ENCODE results near the gene NOP9.
"Not testable (repeated sequence)": the region's sequence is repeated elsewhere in the genome, so short reads cannot be mapped to it uniquely, and the experiment has no call there.

The NOP9 gene

DNA sequence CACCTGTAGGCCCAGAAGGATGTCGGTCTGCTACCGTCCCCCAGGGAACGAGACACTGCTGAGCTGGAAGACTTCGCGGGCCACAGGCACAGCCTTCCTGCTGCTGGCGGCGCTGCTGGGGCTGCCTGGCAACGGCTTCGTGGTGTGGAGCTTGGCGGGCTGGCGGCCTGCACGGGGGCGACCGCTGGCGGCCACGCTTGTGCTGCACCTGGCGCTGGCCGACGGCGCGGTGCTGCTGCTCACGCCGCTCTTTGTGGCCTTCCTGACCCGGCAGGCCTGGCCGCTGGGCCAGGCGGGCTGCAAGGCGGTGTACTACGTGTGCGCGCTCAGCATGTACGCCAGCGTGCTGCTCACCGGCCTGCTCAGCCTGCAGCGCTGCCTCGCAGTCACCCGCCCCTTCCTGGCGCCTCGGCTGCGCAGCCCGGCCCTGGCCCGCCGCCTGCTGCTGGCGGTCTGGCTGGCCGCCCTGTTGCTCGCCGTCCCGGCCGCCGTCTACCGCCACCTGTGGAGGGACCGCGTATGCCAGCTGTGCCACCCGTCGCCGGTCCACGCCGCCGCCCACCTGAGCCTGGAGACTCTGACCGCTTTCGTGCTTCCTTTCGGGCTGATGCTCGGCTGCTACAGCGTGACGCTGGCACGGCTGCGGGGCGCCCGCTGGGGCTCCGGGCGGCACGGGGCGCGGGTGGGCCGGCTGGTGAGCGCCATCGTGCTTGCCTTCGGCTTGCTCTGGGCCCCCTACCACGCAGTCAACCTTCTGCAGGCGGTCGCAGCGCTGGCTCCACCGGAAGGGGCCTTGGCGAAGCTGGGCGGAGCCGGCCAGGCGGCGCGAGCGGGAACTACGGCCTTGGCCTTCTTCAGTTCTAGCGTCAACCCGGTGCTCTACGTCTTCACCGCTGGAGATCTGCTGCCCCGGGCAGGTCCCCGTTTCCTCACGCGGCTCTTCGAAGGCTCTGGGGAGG, 11.3 kb downstream of the NOP9 start, which contains the start of gene LTB4R:
LTB4R (plus strand) TSS at position 857 of the 959 bp plus-strand sequence. CDS start 4,150 bp downstream, outside the sequence.
- peak in 1 of 2 donors; percentile 70 for DNase-seq

DNA sequence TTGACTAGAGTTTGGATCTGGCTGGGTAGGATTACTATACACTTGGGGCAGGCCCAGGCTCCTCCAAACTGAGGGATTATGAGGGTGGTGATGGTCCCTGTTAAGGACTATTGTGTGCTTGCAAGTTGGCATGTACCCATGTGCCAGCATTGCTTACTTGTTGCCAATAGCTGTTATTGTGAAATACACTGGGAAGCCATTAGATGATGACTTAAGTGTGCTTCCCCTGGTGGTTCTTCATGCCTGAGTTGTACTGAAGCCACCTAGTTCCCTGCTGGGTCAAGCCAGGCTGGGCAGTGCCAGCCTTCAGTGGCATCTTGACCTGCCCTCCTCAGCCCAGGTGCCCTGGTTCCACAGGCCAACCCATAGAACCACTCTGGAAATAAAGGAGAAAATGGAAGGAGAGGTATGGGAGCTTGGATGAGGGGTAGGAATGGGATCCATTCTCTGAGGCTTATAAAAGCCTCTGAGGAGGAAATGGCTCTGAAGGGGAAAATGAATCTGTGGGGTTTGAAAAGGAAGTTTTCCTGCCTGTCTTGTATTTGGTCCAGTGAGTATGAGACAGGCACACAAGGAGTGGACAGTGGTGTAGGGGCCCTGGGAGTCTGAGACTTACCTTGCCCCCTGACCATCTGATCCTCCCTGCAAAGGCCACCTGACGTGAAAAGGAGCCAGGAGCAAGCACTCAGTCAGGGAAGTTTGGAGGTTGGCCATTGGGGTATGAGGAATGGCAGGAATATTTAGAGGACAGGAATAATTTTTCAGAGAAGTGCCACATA, 12.4 kb downstream of the NOP9 start:
- DNase-seq = no peak

DNA sequence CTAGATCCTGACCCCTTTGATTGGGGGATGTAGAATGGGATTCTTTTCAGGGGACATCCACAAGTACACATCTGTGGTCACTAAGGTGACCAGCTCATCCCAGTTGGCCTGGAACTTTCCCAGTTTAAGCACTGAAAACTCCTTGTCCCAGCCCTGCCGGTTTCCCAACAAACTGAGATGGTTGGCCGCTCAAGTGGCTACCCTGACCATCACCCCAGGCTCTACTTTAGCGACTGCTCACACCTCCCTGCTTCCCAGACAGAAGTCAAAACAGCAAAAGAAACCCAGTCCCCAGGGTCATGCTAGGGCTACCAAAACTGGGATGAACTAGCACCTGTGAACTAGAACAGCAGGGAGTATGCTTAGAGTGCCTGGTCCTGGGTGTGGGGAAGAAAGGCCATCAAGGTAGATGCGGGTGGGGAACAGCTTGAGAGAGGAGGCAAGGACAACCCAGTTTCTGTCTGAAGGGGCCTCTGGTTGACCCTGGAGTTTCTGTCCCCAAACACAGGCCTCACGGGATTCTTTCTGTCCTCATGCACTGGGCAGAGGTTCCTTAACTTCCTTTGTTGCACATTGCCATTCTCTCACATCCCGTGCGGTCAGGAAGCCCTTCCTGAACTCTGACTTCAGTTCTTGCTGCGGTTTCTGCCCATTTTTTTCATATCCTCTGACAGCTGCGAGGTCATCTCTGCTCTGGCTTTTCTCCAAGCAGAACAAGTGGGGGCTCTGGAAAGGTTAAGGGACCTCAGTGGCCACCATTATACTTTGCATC, 13.3 kb downstream of the NOP9 start:
- DNase-seq = no peak

DNA sequence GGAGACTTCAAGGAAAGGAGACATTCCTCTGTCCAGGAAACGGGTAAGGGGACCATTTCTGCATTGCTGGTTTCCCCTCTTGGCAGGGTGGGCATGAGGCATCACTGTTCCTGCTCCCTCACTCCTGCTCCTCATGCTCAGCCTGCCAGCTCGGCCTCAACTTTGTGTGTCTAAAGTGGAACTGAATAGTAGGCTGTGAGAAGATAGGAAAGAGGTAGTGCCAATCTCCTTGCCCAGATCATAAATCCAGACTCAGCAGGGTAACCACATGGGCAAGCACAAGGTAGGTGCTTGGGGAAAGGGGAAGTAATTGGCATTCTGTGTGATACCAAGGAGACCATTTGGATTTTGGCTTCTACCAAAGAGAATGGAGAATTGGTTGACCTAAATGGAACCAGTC, 14.3 kb downstream of the NOP9 start:
- no peak for DNase-seq

DNA sequence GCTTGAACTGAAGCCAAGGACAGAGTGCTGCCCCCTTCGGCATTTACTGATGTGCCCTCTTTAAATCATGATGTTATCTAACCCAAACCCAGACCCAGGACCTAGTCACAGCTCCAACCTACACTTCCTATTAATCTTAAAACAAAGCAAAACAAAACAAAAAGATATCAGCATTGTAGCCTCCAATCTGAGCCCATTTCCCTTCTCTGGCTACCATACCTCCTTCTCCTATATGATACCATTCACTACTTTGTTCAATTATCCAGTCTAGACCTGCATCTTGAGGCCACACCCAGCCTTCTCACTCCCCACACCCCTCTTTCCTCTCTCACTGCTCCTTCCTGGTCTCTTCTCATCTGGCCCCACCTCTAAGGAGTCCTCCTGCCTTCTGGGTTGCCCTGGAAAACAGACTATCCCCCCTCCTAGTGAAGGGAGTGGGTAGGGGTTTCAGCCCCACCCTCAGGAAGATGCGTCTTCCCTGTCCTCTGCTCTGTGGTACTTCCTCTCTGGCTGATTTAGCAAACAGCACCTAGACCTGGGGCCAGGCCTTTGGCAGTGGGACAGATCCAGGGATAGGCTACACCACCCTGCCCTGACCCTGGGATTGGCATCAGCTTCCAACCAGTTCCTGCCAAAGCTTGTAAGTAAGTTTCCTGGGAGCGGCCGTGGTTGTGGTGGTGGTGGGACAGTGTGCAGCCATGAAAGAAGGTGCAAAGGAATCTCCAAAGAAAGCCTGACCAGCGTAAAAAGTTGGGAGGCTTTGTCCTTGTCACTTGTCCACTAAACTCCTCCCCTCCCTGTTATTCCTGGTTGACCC, 14.9 kb downstream of the NOP9 start:
- DNase-seq = no peak

DNA sequence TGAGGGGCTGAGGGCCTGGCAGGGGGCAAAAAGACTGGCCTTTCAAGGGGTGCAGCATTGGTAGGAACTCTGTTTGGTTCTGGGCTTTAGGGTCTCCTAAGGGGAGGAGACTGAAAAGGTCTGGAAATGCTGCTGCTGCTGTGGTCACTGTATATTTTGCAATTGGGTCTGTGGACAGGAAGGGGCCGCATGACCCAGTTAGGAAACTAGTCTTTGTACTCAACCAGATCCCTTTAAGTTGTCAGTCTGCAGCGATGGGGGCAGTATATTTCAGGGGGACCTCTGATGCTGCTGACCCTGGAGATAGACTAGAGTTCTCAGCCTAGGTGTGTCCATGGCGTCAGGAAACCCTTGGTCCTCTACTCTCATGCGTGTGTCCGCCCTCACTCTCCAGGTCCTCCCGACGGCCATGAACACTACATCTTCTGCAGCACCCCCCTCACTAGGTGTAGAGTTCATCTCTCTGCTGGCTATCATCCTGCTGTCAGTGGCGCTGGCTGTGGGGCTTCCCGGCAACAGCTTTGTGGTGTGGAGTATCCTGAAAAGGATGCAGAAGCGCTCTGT, 15.7 kb downstream of the NOP9 start:
- no peak for DNase-seq

DNA sequence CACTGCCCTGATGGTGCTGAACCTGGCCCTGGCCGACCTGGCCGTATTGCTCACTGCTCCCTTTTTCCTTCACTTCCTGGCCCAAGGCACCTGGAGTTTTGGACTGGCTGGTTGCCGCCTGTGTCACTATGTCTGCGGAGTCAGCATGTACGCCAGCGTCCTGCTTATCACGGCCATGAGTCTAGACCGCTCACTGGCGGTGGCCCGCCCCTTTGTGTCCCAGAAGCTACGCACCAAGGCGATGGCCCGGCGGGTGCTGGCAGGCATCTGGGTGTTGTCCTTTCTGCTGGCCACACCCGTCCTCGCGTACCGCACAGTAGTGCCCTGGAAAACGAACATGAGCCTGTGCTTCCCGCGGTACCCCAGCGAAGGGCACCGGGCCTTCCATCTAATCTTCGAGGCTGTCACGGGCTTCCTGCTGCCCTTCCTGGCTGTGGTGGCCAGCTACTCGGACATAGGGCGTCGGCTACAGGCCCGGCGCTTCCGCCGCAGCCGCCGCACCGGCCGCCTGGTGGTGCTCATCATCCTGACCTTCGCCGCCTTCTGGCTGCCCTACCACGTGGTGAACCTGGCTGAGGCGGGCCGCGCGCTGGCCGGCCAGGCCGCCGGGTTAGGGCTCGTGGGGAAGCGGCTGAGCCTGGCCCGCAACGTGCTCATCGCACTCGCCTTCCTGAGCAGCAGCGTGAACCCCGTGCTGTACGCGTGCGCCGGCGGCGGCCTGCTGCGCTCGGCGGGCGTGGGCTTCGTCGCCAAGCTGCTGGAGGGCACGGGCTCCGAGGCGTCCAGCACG, 16.4 kb downstream of the NOP9 start:
- no peak for DNase-seq

DNA sequence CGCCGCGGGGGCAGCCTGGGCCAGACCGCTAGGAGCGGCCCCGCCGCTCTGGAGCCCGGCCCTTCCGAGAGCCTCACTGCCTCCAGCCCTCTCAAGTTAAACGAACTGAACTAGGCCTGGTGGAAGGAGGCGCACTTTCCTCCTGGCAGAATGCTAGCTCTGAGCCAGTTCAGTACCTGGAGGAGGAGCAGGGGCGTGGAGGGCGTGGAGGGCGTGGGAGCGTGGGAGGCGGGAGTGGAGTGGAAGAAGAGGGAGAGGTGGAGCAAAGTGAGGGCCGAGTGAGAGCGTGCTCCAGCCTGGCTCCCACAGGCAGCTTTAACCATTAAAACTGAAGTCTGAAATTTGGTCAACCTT, 16.9 kb downstream of the NOP9 start:
- DNase-seq = no peak

DNA sequence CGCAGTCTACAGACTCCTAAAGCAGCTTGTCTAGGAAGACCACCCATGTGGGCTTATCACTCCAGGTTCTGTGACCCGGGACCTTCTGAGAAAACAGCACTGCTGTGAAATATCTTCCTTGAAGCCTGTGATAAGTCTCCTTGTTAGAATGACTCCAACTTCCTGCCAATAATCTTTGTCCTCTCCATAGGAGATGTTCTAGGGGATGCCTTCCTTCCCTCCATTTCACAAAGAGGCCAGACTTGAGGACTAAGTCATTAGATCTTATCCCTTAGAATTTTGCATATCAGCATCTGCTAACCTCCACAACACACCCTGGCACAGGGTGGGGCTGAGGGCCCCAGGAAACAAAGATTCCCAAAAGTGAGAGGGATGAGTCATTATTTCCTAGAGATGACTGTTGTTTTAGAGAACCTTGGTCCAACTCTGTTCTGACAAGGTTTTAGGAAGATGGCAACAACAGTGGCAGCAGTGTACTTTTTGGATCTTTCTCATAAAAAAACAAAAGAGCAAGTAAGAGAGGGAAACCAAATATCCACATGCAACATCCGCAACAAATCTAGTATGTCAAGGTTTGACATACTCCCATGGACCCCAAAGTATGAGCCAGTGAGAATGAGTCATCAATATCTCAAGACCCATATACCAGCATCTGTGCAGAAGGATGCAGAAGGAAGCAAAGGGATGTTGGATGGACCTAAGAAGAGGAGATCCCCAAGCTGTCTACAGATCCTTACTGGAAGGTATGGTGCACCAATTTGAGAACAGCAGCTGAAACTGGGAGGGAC, 17.7 kb downstream of the NOP9 start:
- no peak for DNase-seq

DNA sequence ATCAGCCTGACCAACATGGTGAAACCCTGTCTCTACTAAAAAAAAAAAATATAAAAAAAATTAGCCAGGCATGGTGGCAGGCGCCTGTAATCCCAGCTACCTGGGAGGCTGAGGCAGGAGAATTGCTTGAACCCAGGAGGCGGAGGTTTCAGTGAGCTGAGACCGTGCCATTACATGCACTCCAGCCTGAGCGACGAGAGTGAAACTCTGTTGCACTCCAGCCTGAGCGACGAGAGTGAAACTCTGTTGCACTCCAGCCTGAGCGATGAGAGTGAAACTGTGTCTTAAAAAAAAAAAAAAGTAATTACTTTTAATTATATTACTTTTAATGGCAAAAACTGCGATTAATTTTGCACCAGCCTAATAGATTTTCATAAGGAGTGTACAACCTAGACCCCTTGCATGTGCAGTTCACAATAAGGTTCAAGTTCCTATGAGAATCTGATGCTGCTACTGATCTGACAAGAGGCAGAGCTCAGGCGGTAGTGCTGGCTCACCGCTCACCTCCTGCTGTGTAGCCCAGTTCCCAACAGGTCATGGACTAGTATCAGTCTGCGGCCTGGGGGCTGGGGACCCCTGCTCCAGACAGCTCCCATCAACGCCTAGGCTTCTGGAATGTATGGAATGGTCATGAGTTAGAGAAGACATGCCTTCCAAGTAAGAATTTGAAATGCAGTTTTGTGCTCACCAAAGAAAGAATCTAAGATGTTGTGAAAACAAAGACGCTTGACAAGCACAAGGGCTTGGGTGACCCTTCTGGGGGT, 21.7 kb downstream of the NOP9 start:
- no peak for DNase-seq

DNA sequence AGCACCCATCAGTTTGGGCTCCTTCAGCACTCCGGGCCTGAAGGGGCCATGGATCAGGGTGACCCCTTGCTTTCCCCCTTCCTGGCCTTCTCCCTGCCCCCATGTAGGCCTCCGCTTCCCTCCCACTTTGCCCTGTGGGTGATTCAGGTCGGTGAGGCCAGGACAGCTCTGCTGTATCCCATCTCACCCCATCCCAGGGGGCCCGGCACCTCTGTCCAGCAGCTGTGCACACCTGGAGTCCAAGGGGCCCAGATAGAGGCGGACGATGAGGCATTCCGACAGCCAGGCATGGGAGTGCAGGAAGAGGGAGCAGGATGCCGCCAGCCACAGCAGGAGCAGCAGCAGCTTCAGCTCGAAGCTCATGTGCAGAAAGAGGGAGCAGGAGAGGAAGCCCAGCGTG, 23.0 kb downstream of the NOP9 start:
- DNase-seq = no peak

DNA sequence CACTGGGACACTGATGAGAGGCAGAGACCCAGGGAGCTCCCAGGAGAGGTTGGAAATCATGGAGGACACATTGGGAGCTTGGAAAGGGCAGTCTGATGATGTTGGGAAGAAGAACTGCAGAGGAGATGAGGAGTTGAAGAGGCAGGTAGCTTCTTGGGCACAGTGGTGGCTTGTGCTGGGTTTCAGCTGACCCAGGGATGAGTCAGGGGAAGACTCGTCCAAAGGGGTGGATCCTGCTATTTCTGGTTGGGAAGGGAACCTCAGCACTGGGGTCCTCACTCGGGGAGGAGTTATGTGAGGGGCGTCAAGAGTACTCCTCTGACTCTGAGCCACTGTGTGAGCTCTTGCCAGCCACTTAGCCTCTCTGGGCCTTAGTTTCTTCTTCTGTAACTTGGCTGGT, 23.7 kb downstream of the NOP9 start:
- no peak for DNase-seq

DNA sequence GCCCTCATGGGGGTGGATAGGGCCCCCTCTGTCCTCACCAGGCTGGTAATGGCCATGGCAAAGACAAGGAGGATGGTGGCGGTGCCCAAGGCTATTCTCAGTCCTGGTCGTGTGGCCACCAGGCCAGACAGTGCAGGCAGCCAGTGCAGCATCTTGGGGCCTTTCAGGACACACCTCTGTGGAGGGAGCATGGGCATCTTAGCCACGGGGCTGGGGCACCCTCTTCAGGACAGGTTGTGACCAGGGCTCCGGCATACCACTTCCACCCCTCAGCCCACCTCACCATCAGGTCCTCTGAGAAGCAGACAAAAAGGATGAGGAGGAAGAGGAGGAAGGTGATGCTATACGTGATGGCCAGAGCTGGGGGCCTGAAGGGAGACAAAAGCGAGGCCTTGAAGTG, 24.4 kb downstream of the NOP9 start:
- no peak for DNase-seq

DNA sequence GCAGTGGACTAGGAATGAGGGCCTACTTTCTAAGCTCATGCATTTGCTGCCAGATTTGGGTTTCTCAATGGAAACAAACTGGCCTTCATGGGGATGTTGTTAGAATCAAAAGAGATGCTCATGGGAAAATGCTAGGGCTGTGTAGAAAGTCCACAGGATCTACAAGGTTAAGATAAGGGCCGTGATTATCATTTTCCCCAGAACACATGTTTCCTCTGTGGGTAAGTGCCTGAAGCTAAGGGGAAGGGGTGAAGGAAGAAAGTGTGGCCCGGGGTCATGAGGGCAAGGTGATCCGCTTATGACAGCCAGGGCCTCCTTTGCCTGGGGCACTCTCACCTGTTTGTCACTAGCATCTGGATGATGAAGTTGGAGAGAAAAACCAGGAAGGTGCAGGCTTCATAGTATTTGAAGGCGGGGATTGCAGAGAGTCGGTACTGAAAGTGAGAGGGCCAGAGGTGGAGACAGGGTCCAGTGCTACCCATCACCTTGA, 25.4 kb downstream of the NOP9 start:
- DNase-seq = no peak

DNA sequence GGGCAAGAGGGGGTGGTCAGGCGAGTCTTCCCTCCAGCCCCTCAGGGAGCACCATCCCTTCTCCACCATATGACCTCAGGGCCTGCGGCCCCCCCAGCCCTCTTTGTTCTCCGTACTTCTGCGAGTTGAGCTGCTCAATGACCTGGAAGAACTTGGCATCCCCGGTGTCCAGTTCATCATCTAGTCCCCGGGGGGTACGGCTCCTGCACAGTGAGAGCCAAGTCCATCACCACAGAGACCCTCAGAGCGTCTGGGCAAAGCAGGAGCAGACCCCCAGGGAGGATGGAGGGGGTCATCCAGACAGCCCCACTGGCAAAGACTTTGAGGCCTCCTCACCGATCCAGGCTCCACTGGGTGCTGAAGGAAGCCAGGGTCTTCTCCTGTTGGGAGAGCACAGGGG, 26.3 kb downstream of the NOP9 start:
- DNase-seq = no peak

DNA sequence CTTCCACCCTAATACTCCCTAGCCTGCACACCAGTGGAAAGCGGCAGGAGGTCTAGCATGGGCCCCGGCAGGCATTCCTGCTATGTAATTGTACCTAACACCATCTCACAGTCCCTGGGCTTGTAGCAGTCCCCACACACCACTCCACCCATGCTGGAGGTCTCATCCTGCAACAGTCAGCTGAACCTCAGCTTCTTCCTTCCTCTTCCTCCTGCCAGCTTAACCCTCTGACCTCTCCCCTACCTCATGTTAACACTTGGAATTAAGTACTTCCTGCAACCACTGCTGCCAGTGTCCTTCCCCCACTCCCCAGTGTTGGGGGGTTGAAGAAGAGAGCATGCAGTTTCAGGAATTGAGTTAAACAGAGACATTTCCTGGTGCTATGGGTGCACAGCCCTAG, 27.7 kb downstream of the NOP9 start:
- DNase-seq = no peak

DNA sequence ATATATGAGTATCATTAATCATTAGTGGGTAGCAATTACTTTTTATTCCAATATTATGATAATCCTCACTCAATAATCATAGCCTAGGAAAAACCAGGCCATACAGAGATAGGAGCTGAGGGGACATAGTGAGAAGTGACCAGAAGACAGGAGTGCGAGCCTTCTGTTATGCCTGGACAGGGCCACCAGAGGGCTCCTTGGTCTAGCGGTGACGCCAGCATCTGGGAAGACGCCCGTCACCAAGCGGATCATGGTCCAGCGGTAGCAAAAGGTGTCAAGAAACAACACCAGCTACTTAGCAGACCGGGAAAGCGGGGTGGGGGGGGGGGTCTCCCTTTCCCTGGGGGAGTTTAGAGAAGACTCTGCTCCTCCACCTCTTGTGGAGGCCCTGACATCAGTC, 28.3 kb downstream of the NOP9 start:
- not testable (repeated sequence) for DNase-seq

DNA sequence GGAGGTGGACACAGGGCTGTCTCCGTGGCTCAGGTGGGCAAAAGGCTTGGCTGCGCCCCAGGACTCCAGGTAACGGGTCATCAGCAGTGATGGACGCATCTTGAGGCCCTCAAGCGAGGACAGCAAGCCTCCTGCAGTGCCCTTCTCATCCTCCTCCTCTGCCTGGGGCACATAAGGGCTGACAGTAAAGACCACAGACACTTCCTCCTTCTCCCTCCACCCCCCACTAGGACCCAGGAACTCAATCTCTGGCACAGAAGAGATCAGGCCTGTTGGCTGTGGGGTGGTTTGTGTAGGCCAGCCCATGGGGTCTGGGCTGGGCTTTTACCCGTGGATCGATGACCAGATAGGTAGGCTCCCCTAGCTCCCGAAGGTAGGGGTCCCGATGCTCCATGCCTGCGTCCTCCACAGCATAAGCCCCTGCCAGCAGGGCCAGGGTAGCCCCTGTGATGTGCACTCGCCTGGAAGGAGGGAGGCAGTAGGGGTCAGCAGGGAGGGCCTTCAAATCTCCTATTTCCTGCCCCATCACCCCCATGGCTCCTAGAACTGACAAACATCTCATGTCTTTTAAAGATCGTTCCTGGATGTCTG, 29.5 kb downstream of the NOP9 start:
- no peak for DNase-seq

DNA sequence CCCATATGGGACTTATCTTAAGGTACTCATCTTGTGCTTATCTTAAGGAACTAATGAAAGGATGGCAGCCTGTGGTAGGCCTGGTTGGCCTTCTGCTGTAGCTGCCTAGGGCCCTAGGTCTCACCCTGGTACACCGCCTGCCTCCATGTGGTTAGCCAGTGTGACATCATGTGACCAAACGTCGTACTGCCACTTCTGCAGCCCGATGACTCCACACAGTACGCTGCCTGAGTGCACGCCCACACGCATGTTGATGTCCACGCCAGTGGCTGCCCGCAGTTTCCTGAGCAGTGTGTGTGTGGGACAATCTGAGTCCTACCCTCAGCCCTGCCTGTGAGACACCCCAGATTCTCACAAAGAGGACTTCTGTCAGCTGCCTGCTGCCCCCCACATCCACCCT, 30.1 kb downstream of the NOP9 start:
- DNase-seq = no peak
